GM12865 (cell line): ENCODE results near the gene IER3IP1.

Experiments used
- DNase-seq: peaks from one replicate; pipeline ENCODE4 v3.0.0; 2010; ENCODE audit warnings: low read depth
- H3K4me3 ChIP-seq: 2 replicates; pipeline ENCODE4 v1.5.1; 2011; ENCODE audit warnings: mild to moderate bottlenecking, low read depth, low read length, control low read depth
- TF ChIP-seq, protein P1 (sequence below): IDR thresholded peaks from 2 replicates; pipeline ENCODE4 v1.5.1; 2011; ENCODE audit warnings: low read length, control low read depth, low read depth, inconsistent platforms; ENCODE audit not compliant: insufficient read depth; ENCODE audit errors: missing control alignments

The IER3IP1 gene

DNA sequence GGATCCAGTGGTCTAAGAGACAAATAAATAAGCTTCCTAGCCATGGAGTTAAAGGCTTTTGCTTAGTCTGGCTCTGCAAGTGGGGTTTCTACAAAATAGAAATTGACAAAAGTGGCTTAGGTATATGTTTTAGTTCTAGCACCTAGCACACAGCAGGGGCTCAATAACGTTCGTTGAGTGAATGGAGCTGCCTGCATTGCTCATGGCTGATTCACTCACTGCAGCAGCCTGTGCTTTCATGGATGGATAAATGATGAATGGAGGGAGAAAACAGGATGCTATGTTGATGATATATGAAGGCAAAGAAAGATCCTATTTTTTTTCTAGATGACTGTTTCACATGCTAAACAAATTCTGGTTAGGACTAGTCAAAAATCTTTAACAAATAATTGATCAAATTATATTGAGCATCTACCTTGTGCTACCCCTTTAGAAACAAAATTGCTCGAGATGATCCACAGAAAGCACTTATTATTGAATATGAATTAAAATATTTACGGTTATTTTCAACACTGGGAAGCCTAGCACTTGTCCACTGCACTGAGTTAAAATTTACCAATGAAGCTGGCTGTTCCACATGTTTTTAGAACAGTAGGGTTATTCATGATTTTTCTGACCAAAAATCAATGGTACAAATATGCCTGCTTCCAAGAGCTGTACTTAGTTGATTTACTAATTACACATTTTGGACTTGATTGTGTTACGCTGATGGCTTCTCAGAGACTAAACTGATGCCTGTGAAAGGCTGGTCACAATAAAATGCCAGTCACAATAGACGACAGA lies 65.5 kb downstream of the IER3IP1 start:
- TF ChIP-seq, protein P1, sequence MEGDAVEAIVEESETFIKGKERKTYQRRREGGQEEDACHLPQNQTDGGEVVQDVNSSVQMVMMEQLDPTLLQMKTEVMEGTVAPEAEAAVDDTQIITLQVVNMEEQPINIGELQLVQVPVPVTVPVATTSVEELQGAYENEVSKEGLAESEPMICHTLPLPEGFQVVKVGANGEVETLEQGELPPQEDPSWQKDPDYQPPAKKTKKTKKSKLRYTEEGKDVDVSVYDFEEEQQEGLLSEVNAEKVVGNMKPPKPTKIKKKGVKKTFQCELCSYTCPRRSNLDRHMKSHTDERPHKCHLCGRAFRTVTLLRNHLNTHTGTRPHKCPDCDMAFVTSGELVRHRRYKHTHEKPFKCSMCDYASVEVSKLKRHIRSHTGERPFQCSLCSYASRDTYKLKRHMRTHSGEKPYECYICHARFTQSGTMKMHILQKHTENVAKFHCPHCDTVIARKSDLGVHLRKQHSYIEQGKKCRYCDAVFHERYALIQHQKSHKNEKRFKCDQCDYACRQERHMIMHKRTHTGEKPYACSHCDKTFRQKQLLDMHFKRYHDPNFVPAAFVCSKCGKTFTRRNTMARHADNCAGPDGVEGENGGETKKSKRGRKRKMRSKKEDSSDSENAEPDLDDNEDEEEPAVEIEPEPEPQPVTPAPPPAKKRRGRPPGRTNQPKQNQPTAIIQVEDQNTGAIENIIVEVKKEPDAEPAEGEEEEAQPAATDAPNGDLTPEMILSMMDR: no peak
- DNase-seq: no peak
- H3K4me3 ChIP-seq: no peak overlapping the region

DNA sequence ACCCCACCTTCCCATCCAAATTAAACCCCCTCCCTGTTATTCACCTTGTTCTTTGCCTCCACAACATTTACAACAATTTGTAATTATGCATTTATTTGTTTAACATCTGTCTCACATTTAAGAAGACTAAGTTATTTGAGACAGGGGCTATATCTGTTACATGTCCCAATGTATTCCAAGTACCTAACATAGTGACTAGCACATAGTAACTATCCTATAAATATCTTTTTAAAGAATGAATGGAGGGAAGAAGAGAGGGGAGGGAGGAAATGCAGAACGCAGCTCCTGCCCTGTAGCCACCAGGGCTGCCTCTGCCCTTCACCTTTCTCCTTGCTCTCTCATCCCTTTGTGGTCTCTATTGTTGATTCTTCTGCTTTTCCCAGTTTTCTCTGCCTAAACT lies 66.4 kb downstream of the IER3IP1 start:
- TF ChIP-seq, protein P1: no peak
- DNase-seq: no peak
- no peak overlapping the region for H3K4me3 ChIP-seq

DNA sequence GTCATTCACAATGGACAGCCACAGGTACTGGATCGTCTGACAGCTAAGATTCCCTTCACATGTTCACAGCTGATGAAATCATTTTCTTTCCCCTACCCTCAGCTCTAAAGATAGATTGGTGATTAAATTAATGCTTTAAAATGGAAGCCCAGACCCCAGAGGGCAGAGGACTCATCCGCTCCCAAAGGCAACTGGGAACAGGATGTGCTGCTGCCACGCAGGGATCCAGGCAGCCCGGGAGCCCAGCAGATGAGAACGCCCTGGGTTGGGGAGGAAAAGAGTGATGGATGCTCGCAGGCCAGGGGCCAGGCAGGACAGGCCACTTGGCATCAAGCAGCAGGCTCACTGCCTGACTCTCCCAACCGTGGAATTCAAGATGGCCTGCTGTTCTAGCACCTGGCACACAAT lies 67.2 kb downstream of the IER3IP1 start:
- no peak for DNase-seq
- TF ChIP-seq, protein P1: no peak

DNA sequence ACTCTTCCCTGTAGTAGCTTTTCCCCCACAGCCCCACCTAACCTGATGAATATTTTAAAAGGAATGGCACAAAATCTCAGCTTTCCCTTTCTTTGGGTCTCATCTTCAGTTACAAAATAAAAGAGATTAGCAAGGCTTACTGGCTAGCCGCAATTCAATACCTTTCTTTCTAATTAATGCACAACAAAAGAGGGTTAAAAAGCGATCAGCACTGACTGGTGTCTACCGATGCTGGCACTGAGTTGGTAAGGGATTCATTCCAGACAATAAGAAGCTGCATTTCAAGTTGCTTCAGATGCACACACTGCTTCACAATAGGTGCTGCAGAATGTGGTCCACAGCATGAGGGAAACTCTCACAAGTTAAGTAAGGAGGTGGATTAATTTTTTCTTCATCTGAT lies 67.8 kb downstream of the IER3IP1 start:
- DNase-seq: no peak

More for the DNA sequence above, 67.2 kb downstream of the IER3IP1 start:
- H3K4me3 ChIP-seq: no peak overlapping the region

More for the DNA sequence above, 67.8 kb downstream of the IER3IP1 start:
- TF ChIP-seq, protein P1: no peak
- no peak overlapping the region for H3K4me3 ChIP-seq
